Stimulated activated CD4-positive, alpha-beta T cell treated with anti-CD3 and anti-CD28 coated beads, Interleukin-15, amount 100 ng/mL, for 48 hours (primary cell): ENCODE data around the gene FEM1B.
"Not testable (repeated sequence)": the region's sequence is repeated elsewhere in the genome, so short reads cannot be mapped to it uniquely, and the experiment has no call there.

ENCODE experiments used
- DNase-seq, 2 donors: peaks; one replicate each; pipeline ENCODE4 v3.0.0-alpha.2; 2020; ENCODE audit warnings: low read depth in 2 of 2

The FEM1B gene

DNA sequence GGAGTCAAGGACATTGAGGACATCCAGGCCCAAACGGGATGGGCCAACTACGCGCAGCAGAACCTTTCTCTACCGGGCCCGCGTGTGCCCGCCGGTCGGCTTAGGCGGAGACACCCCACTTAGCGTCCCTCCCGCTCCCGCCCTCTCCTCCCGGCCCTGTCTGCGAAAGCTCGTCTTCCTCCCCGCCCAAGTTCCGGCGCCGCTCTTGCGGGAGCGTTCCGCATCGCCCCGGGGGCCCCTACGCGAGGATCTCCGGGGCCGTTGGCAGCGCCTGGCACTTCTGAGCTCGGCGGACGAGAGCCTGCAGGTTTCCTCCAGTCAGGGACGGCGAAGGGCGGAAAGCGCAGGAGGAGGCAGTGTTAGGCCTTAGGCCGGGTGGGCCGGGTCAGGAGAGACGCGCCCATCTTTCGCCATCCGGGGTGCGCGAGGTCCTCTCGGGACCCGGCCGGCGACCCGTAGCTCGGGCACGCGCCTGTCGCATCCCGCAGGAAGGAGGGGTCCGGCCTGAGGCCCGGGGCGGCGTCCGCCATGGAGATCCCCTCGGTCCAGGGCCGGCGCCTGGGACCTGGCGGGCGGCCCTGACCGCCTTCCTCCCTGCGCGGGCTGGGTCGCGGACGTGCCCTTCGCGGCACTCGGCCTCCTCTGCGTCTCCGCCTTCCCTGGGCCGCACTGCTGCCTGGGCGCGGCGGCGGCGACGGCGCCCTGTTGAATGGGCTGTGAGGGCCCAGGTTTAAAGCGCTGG lies at the start of gene FEM1B:
Gene FEM1B (plus strand): TSS at position 143 of the 742 bp plus-strand sequence. CDS start 673 bp downstream, outside the sequence.
- DNase-seq: peak; percentile 82 to 83

DNA sequence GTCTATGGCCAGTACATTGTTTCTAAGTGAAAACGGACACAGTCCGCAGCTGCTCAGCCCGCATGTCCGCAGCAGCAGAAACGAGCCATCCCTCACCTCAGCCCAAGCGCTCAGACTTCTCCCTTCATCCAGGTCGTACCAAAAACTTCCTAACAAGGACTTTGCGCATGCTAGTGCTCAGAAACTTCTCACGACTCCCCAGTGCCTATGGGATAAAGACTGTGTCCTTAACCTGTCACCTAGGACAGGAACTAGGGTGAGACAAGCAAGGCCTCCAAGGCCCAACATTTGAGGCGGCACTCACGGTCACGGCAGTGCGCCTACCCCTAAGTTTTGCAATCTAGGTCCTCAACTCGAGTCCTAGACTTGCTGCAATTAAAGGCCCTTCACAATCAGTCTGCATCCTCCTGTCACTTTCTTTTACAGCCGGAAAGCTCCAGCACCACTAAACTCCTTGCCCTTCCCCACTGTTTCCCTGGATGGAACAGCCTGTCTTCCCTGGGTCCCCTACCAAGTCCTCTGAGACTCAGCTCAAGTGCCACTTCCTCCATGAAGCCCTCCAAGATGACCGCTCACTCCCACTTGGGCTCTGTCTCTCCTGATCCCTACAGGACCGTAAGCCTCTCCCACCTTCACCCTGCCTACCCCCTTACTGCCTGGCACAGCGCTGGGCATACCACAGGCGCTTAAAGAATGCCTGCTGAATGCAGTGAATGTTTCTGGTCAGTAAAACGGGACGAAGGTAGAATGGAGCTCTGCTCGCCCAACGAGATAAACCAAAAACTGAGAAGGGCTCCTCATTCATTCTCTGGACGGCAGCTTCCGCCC lies 49.2 kb upstream of the FEM1B start:
- no peak for DNase-seq

DNA sequence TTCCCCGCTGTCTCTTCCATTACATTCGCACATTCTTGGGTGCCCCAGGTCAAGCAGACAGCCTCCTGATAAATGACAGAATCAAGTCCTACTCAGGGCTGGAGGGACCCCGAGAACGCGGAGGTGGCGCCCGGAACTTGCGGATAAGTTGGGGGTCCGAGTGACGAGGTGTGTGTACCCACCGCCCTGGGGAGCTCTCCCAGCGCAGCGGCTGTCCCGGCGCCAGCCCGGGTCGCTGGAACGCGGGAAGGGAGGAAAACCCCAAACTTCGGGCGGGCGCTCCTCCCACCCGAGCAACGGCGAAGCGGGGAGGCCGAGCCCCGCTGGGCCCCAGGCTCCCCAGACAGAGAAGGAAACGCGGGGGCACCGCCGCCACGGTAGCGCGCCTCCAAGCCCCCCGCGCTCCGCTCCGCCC lies 48.6 kb upstream of the FEM1B start:
- no peak for DNase-seq

DNA sequence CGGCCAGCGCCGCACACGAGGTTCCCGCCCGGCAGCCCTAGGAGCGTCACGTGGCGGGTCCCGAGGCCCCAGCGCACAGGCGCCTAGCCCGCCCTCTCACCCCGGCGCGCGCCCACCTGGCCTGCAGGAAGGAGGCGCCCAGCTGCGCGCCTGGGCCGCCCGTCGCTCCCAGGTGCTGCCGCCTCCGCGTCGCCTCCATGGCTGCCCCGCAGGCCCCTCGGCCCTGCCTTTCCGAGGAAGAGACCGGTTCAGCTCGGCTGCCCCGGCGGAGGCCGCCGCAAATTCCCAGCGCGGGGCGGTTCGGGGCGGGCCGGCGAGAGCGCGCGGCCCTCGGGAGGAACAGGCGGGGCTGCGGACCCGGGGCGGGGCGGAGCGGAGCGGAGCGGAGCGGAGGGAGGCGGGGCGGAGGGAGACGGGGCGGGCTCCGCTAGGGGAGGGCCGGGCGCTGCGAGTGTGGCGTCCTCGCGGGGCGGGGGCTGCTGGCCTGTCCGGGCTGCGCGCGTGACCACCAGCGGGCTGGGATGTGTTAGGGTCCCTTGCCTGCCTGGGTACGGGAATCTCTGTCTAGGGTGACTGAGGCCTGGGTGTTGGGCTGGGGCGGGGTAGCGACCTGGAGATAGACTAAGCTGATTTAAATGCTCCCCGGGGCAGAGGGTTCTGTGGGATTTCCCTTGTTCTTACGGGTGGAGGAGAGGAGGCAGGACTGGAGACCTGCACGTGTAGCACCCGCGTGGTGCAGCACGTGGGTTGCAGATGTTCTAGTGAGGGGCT lies 48.0 kb upstream of the FEM1B start, which contains the start of gene CLN6:
Gene CLN6 (minus strand): TSS at position 343 of the 771 bp plus-strand sequence. CDS start 144 bp downstream, at position 199.
- peak; percentile 65 to 89 for DNase-seq

DNA sequence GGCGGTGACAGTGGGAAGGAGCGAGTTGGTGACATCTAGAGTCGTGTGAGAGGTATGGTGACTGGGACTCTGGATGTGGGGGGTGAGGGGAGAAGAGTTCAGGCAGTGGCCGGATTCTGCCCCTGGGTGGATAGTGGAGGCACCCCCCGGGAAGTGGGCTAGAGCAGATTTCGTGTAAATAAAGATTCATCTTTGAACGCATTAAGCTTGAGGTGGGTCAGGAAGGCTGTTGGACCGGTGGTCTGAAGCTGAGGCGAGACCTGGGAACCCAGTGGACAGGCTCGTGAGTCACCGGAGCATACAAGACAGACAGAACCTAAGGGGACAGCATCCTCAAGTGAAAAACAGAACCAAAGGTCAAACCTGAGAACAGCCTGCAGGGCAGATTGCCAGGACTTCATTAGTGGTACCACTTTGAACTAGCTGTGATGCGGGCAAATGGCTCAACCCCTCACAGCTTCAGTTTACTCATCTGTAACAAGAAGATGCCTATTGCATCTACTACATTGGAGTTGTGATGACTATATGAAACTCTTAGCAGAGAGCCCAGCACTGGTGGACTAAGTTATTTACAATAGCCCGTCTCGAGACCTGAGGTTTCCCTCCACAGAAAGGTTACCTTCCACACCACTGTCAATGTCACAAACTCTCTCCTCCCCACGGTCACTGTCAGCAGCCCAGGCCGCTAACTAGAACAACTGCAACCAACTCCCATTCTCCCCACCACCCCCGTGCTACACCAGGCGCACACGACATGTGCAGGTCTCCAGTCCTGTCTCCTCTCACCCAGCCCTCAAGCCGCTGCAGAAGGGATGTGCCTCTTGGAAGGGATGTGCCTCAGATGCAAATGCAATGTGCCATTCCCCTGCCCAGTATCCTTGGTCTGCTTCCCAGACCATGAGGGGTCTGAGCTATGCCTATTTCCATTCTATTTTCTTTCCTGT lies 47.1 kb upstream of the FEM1B start:
- DNase-seq: no peak

DNA sequence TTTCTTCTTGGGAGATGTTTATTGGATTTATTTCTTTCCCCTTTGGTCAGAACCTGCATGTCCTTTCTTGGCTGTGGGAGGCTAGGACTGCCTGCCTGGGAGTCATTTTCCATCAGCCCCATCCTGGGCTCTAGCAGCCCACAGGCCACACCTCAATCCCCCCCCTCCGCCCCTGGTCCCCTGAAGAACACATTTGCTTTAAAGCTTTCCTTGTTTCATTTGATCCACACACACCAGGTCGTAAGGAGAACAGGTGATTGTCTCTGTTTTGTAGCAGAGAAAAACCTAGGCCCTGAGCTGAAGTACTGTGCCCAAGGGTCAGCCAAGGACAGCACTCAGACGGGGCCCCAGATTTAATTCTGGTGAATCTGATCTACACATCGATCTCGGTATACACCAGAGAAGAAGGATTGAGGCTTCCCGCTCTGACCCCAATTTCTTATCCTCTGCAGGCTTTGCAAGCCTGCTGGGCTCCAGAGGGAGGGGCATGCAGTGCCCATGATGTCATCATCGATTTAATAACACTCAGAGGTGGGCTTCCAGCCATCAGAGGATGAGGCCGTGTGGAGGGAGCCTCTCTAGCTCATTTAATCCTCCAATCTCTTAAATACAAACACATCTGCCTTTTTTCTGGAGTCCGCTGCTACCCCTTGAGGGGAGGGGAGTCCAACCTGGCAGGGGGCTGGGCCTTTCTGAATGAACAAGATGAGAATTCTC lies 46.3 kb upstream of the FEM1B start:
- DNase-seq: no peak

DNA sequence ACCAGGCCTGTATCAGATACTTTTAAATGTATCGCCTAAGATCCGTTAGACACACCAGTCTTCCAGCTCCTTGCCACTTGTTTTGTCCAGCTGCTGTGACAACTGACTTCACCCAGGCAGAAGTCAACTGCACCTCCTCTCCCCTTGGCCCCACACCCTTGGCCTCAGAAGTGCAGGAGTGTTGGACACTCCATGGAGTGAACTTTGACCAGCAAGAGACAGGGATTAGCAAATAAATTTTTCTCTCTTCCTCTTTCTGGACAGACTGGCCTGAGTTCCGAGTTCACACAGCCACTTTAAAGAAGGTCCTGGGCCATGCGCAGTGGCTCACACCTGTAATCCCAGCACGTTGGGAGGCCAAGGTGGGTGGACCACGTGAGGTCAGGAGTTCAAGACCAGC lies 45.1 kb upstream of the FEM1B start:
- no peak for DNase-seq

DNA sequence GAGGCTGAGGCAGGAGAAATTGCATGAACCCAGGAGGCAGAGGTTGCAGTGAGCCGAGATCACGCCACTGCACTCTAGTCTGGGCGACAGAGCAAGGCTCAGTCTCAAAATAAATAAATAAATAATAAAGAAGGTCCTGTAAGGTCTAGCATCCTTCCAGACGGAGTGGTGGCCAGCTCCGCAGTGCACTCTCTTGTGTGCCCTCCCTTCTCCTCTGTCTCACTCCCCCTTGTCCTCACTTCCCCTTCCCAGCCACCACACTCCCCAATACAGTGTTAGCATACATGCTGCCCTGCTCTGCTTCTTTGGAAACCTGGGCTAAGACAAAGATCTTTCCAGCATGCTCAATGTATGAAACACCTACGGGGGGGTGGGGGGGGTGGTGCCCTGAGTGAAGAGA lies 44.6 kb upstream of the FEM1B start:
- DNase-seq: no peak

DNA sequence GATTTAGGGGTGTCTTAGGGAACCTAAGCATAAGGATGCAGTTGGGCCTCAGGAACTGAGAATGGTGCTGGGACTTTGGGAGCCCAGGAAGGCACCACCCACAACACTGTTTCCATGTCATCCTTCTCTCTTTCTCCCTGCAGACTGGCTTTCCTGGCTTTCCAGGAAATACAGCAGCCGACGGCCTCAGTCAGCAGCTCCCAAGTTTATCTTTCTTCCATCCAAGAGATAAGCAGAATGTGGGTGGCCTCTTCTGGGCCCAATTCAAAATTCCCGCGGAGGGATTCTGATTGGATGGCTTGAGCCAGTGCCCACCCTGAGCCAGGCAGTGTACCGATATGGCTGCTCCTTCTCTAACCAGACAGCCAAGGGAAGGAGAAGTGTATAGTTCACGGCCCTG lies 43.5 kb upstream of the FEM1B start:
- no peak for DNase-seq

DNA sequence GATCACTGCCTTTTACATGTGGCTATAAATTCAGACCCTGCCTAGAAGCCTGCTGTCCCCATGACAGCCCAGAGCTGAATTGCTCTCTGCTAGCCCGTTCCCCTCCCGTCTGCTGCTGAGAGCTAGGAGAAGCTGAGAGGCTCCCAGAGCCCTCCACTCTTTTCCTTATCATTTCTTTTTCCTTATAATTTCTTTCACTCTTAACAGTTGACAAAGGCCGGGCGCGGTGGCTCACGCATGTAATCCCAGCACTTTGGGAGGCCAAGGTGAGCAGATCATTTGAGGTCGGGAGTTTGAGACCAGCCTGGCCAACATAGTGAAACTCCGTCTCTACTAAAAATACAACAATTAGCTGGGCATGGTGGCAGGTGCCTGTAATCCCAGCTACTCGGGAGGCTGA lies 43.0 kb upstream of the FEM1B start:
- DNase-seq: not testable (repeated sequence)

DNA sequence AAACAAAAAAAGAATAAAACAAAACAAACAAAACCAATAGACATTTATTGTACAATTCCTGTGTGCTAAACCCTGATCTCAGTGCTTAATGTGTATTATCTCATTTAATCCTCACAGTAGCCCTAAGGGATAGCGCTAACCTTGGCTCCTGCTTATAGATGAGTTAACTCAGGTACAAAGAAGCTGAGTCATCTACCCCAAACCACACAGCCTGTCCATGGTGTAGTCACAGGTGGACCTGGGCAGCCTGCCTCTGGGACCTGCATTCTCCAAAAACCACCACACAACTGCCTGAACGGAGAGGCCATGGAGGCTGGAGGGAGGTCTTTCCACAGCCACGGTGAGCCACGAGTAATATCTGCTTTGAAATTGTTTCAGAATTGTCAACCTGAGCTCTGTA lies 42.5 kb upstream of the FEM1B start:
- DNase-seq: no peak

DNA sequence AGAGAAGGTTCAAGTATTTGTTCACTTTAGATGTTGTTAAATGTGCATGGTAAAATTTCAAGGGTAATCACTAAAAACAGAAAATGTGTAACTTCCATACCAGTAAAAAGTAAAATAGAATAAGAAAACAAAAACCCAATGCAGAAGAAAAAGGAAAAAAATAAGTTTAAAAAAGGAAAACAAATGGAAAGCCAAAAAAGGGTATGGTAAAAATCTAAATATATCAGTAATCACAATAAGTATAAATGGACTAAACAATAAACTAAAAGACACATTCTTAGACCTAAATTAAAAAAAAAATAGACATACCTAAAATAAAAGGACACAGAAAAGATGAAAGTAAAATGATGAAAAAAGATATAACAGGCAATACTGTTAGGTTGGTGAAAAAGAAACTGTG lies 38.5 kb upstream of the FEM1B start:
- no peak for DNase-seq

DNA sequence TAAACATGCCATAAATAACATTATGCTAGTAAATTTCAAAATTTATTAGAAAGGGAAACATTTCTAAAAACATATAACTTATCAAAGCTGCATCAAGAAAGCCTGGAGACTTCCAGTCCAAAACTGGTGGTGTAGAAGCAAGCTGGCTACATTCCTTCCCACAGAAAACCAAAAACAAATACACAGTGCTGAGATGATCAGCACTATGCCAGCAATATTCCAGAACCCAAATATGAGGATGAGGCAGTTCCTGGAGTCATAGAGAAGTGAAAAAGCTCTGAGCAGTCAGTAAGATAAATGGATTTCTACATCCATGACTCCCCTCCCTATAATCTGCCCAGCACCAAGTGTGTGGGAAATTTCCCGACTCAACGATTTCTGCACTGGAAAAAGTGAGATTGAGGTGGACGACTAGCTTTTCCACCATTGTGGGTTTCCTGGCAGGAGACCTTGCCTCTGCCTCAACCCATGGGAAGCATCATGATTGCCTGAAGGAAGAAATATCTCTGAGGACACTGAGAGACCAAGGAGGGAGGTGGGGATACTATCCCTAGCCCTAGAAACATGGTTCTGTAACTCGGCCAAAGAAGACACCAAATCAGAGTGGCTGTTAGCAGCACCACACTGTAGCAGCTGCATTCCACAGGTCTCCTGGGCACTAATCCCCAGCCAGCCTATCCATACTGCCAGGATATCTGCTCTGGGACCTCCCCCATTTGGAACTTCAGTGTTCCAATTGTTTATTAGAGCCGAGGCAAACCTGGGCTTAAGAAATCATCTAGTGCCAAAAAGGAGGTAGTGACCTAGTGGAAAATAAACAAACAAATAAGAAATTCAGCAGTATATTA lies 36.2 kb upstream of the FEM1B start:
- DNase-seq: no peak

DNA sequence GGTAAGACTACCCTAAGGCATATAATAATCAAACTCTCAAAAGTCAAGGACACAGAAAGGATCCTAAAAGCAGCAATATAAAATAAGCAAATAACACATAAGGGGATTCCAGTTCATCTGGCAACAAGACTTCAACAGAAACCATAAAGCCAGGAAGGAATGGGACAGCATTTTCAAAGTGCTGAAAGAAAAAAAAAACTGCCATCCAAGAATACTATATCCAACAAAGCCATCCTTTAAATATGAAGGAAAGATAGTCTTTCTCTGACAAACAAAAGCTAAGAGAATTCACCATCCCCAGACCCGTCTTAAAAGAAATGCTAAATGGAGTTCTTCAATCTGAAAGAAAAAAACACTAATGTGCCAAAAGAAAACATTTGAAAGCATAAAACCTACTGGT lies 33.3 kb upstream of the FEM1B start:
- DNase-seq: no peak

DNA sequence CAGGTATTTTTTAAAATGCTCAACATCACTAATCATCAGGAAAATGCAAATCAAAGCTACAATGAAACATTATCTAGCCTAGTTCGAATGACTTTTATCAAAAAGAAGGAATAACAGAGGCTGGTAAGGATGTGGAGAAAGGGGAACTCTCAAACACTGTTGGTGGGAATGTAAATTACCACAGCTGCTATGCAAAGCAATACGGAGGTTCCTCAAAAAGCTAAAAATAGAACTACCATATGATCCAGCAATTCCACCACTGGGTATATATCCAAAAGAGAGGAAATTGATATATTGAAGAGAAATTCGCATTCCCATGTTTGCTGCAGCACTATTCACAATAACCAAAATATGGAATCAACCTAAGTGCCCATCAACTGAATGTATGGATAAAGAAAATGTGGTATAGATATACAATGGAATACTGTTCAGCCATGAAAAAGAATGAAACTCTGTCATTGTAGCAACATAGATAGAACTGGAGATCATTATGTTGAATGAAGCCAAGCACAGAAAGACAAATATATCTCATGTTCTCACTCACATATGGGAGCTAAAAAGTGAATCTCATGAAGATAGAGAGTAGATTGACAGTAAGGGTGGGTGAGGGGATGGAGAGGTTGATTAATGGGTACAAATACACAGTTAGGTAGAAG lies 28.4 kb upstream of the FEM1B start:
- no peak for DNase-seq

DNA sequence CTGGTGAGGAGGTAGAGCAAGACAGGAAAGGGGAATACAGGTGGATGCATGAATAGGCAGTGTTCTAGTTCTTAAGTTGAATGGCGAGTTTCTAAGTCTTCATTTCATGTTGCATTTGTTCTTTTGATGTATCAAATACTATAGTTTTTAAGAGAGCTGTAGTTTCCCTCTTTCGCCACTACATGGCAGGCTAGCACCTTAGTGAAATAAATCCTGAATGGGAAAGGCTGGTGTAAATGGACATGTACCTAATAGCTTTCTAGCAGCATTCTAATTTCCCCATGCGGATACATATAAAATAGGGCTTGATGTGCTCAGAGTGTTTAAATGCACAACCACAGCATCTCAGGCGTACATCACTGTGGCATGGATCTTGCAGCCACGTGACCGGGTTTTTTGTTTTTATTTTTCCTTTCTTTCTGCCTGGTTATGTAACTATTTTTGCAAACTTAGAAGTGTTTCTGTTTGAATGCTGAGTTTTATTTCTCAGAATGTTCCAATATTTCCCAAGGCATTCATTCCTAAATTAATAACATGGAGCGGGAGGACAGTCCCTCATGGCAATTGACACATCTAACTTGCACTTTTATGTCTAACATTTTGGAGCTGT lies 24.5 kb upstream of the FEM1B start:
- no peak for DNase-seq

DNA sequence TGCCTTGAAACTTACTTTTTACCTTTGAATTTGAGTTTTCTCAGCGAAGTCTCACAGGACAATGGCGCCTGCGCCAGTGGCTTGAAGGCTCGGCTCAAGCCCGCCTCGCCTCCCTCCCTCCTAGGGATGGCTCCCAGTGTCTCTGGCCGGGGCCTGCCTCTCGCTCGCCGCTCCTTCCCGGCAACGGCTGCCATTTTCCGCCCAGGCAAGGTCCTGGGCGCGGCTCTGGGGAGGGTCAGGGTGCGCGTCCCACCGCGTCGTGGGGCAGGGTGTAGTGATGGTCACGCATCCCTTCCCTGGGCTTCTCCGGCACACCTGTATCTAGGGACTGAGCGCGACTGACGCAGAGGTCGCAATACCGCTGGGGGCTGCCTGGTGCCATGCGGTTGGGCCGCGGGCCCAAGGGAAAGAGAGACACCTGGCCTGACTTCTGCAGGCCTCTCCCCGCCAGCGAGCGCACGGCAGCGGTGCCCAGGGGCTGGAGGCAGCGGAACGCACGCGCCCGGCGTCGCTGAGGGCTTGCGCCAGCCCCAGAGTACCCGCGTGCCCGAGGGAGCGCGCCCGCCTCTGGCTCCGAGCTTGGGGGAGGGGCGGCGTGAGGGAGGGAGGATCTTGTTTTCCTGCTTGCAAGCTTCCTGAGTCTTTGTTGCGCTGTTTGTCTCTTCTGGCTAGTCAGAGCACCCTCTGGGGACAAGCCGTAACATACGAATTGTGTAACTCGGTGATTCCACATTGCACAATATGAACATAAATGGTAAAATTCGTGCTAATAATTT lies 20.7 kb upstream of the FEM1B start:
- DNase-seq: peak; percentile 41 to 66

DNA sequence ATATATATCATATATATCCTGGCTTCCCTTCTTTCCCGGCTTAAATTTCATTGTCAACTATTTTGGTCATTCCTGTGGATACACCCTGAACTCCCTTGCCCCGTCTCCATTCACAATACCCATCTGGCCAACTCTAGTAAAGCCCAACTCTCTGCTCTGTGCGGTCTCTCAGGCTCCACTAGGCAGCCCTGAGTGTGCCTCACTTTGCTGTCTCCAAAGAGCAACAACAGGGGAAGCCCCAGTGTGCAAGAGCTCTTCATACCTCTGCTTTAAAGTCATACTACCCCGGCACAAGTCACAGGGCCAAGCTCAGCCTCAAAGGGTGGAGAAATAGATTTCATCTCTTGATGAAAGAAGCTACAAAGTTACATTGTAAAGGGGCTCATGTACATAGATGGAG lies 18.9 kb upstream of the FEM1B start:
- DNase-seq: peak; percentile 10
